HG02798 (cell line): ENCODE results near the gene SND1.

ENCODE experiments used
- ATAC-seq: cut with Tn5 transposase; IDR thresholded peaks from one replicate; pipeline ENCODE4 v1.9.1; 2021; ENCODE audit warnings: mild to moderate bottlenecking; ENCODE audit not compliant: unreplicated experiment, poor library complexity

SND1 gene

DNA sequence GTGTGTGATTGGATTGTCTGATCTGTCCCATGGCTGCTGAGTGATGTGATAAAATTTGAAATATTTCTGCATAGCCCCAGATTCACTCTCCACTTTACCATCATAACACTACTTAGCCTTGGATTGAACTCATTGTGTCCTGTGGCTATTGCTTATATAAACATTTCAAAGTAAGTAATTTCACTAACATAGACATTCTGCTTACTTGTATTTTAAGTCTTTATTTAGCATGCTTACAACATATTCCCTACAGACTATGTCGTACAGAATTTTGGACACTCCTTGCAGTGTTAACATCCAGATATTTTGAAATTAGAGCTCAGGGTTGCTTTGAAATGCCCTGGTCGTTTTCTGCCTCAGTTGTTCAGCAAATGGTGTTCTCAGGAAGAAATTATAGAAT lies 261.7 kb downstream of the SND1 start:
- no peak for ATAC-seq

DNA sequence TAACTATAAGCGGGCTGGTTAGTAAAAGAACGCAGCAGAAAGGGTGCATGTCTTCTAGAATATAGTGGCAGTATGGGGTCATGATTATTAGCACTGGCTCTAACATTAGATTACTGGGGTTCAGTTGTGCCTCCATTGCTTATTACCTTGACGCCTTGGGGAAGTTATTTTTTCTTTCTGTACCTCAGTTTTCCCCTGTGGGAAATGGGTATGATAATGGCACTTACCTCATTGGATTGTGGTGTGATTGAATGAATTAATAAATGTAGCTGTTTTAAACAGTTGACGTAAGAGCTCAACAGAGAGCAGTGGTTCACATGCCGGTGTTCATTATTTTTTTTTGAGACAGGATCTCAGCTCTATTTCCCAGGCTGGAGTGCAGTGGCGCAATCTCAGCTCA lies 262.7 kb downstream of the SND1 start:
- no peak for ATAC-seq

DNA sequence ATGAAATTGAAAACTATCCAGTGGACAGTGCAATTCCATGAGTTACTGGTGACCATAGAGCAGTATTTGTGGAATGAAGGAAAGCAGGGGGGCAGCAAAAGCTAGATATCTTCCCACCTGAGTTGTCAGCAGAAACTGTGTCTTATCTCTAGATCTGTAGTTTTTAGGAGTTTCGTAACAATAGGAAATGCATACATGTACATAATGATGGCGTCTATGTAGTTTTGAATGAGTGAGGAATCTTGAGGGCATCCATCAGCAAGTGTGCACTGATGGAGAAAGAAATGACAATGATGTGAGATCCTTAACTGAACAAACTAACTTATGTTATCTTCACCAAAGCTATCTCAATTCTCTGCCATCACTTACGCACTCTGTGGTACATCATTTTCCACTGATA lies 264.7 kb downstream of the SND1 start:
- ATAC-seq: no peak

DNA sequence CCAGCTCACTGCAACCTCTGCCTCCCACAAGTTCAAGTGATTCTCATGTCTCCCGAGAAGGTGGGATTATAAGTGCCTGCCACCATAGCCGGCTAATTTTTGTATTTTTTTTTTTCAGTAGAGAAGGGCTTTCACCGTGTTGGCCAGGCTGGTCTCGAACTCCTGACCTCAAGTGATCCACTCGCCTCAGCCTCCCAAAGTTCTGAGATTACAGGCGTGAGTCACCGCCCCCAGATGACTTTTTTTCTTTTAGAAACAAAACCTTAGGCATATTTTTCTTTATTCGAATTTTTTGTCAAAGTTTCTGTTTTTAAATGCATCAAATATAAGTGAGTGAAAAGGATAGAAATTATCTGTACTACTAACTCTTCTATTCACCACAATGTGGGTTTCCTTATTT lies 266.1 kb downstream of the SND1 start:
- no peak for ATAC-seq

DNA sequence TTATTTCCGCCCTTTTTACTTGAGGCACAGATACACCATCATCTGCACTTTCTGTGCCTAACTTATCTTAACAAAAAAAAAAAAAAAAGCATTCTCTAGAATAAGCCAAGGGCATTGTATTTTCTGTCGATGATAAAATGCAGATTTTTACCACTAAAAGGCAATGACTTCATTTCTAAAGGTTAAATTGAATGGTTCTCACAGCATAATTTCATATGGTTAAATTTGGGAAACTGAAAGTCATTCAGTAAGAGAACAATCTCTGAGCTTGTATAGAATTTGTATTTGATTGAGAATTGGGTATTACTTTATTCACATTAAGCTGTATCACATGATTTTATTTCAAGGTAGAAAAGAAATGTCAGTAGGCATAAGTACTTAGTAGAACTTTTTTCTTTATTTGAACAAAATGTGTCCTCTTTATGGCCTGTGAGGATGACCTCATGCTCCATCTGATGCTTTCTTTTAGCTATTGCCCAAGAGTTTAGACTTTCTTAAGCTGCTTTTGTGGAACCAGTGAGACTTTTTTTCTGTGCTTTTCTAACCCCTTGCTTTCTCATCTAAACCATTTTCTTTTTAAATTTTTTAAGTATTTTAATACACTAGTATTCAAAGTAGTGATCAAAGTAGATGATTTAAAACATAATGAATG lies 268.9 kb downstream of the SND1 start:
- no peak for ATAC-seq

DNA sequence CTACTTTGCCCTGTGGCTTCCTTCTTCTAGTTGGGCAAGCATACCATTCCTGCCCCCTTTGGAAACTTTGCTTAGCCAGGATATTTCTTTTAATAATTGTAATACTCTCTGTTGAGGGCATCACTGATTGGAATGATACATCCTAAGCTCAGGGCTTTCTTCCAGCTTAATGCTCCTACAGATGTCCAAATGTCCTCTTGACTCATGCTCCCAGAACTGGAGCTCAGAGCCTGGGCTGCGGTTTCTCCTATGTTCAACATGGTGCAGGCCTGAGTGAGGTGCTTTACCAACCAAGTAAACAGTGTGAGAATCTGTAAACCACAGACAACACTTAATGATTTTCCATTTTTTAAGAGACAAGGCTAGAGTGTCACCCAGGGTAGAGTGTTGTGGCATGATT lies 270.7 kb downstream of the SND1 start:
- ATAC-seq: no peak

DNA sequence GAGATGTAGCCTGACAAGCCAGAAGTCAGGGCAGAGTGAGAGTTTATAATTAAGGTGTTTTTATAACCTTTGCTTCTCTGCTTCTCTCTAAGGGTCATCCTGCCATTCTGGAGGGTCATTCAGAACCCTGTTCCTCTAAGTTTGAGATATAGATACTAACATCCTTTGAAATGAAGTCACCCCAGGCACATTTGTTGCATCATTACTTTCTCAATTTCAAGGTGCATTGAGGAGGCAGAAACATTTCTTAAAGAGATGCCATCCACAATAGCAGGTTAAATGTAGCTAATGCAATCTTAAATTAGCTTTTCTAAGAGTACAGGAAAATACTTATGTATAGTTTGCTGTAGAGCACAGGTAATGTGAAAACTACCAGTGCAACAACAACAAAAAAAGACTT lies 272.9 kb downstream of the SND1 start:
- no peak for ATAC-seq

DNA sequence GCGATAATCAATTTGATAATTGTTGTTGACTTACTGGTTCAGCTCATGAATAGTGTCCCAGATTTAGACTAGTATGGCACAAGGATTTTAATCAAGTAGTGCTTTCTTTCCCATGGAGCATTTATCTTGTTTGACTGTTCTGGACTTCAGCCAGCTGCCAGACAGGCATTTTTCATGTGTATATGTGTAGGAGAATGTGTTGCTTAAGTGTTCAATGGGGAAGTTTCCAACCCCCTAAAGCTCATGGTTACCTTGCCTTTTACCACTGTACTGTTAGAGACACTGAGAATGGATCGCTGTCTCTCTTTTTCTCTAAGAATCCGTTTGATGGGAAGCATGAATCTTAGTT lies 275.3 kb downstream of the SND1 start:
- no peak for ATAC-seq

DNA sequence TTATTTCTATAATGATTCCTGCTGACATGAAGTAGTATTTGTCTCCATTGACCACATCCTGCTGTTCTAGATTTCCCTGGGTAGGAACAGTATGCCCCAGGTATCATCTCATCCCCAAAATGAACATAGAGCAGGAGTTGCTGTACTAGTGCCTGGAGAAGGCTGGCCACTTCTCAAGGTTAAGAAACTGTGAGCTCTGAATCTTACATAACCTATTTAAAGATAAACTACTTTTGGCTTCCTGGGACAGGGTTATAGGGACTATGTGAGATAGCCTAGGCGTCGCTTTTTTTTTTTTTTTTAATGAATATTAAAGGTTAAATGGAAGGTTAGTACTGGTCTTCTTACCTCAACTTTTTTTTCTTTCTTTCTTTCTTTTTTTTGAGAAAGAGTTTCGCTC lies 276.2 kb downstream of the SND1 start:
- ATAC-seq: no peak

DNA sequence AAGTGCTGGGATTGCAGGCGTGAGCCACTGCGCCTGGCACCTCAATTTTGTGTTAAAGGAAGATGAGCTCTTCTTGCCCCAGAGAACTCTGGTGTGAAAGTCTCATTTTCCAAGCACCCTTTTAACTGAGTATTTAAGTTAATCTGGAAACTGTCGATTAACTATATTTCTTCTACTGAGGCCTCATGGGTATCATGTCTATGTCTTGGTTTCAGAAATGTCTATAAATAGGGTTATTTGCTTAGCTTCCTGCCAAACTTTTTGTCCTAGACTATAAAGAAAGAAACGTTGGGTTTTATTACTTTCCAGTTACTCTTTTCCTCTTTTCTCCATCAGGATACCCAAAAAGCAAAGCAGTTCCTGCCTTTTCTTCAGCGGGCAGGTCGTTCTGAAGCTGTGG lies 276.9 kb downstream of the SND1 start:
- ATAC-seq: no peak

DNA sequence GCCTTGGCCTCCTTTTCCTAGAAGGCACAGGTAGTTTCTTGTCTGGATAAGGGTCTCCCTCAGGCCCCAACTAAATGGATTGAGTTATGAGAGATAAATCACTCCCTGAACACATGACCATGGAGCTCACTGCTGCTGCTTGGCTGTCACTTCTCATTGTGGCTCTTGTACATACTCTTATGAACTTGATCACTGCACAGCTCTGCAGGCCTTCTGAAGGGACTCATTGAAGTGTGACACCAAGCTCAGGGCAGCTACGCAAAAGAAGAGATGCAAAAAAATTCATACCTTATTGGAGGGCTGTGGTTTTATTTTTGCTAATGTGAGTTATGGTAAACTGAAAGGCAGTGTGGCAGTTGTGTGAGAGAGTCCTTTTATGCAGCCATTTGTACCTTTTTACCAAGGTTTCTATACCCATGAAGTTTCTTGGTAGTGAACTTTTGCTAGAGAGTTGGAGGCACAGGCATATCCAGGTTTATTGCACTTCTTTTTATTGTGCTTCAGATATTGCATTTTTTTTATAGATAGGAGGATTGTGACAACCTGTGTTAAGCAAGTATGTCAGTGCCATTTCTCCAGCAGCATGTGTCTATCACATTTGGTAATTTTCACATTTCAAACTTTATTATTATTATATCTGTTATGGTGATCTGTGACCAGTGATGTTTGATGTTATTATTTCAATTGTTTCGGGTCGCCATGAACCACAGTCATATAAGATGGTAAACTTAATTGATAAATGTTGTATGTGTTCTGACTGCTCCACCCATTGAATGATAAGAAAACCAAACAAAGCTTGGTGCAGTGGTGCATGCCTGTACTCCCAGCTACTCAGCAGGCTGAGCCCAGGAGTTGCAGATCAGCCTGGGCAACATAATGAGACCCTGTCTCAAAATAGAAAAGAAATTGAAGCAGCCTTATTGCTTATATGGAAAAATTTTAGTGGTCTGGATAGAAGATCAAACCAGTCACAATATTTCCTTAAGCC lies 278.6 kb downstream of the SND1 start:
- ATAC-seq: no peak

DNA sequence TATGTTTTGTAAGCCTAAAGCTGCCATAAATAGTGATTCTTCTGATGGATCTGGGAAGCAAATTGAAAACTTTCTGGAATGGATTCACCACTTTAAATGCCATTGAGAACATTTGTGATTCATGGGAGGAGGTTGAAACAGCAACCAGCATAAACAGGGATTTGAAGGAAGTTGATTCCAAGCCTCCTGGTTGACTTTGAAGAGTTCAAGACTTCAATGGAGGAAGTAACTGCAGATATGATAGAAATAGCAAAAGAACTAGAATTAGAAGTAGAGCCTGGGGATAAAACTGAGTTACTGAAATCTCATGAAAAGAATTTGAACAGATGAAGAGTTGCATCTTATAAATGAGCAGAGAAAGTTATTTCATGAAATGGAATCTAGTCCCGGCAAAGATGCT lies 280.1 kb downstream of the SND1 start:
- no peak for ATAC-seq

DNA sequence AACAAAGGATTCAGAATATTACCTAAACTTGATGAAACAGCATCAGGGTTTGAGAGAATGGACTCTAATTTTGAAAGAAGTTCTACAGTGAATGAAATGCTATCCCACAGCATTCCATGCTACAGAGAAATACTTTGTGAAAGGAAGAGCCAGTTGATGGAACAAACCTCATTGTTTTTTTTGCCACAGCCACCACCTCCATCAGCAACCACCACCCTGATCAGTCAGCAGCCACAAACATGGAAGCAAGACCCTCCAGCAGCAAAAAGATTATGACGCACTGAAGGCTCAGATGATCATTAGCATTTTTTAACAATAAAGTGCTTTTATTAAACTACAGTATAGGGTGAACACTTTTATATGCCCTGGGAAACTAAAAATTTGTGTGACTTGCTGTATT lies 280.5 kb downstream of the SND1 start:
- ATAC-seq: no peak

DNA sequence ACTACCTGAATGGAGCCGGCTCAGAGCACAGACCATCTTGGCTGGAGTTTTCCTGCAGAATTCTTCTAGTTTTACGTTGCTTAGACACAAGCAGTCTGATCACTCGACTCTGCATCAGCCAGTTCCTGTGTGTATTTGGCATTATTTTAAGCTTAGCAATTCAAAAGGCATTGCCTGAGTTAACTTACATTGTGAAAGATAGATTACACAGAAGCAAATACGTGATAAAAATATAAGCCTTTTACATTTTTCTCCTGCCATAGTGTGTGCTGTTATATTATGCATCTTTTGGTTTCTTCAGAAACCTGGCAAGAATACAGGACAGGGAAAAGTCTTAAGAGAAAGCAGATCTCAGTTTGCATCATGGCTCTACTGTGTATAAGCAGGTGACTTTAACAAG lies 281.2 kb downstream of the SND1 start:
- no peak for ATAC-seq

DNA sequence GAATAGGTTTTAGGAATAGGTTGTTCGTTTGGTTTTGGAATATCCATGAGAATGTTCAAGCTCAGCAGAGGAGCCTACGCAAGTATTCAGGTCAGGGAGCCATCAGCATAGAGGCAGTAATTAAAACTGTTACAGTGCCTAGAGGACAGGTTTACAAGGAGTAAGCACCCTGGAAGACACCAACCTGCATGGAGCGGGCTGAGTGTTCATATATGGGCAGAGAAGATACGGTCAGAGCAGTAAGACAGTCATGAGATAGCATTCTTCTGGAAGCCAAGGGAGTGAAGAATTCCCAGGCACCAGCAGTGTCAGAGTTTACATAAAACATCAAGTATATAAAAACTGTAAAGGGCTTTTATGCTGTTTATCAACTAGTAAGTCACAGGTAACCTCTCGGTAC lies 282.7 kb downstream of the SND1 start:
- no peak for ATAC-seq

DNA sequence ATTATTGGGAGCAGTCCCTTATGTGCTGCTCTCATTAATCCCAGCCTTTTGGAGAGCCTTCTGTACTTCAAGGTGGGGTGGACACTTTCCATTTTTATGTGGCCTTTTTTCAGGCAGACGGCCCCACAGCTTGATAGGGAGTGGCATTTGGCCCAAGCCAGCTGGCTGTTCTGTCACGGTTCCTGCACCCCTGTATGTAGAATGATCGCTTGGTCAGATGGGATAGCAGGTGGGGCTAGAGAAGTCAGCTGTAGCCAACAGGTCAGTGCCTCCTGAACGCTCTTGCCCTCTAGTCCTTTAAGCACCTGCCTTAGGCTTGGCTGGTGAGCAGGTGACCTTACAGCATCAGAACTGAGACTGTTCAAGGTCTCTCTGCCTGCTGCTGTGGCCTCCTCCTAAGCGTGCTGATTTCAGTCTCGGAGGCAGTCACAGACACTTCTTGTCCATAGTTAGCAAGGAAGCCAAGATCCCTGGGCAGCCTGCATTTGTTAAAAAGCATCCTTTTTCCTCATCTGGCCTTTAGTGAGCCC lies 283.9 kb downstream of the SND1 start:
- no peak for ATAC-seq

DNA sequence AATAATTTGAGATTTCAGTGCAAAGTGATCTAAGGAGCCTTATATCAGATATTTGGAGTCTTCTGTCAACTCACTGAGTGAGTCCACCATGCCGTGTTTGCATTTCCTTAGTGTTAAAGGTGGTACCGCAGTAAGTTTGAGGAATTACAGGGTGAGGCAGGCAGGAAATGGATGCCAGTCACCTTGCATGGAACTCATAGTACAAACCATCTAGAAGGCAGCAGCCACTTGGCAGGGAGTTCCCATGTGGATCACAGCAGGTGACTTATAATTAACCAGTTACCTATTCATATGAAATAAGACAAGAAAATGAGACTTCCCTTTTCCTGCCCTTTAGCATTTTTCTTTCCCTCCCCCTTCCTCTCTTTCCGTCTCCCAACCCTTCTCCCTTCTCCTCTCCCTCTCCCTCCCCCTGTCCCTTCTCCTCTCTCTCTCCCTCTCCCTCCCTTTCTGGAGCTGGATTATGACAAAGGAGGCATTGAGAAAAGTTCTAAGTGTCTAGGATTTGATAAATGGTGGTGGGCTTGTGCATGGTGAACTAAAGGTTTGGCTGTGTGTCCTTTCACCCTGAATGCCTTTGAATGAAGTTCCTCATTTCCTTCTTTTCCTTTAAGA lies 285.2 kb downstream of the SND1 start:
- no peak for ATAC-seq

DNA sequence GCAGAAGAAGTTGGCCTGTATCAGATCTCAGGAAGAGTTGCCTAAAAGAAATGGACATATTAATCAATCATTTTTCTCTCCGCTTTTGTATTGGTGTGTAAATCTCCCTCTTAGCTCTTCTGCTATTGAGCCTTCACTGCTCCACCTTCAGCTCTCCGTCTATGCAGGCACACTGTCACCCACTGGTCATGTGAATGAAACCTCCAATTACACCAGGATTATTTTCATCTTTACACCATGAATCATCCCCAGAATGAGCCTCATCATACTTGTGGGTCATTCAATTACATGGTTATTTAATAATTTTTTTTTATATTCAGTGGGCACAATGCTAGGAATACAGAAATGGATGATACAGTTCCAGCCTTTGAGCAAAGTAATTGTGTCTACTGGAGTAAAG lies 286.6 kb downstream of the SND1 start:
- ATAC-seq: no peak

DNA sequence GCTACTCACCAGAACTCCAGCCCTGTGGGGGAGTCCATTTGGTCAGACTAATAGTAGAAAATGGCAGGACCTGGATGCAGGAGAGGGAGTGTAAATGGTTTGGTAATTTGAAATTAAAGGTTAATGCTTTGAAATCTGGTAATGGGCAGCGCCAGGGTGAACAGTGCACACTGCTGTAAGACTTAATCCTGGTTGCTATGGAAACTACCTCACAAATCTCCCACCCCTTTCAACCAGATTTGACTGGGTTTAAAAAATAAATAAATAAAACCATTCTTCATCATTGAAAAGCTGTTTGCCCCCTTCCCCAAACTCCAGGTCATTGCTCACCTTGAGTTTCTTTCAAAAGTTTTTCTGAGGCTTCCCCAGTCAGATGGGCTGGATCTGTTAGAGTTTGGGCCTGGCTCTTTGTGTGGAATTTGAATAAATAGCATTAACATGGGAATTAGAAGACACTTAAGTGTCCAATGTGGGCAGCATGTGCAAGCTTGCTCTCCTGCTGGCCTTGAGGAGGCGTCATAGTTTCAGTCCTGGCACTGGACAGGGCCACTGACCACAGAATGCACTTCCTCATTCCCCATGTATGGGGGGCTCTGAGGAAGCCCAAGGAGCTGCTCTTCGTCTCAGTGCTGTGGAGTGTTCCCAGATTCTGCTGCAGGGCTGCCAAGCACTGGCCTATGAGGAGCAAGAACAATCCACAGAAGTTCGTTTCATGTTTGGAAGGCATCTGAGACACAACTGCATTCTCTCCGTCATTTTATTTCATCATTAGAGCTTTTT lies 288.6 kb downstream of the SND1 start:
- ATAC-seq: no peak

DNA sequence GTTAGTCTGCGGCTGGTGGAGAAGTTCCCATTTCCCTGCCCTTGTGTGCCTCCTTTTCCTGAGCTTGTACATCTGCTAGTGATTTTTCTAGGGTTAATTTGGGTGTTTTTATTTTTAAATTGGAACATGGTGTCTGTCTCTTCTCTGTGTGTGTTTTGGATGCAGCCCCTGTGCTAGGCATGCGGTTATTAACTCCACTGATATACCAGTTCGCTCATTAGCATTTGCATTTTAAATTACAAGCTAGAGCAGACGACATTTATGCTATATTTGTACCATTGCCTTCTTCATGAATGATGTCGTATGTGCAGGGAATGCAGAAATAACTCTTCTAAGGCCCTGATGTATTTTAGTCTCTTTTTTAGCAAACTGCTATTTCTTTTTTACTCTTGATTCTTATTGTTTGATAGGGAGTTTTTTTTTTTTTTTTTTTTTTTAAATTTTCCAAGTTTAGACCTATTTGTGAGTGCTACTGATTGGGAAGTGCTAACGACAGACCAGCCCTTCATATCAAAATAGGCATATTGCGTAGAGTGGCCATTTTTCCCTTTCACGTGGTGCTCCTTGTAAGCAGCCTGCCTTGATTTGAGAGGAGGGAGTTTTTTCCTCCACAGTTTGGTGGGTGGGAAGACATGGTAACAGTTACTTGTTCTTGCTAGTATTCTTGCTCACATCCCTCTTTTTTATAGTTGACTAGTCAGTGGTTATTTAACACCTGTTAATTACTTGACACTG lies 289.6 kb downstream of the SND1 start:
- no peak for ATAC-seq
